HG02870 (cell line): Measurements from ENCODE around the gene YTHDC2.

ENCODE experiments used
- ATAC-seq: cut with Tn5 transposase; IDR thresholded peaks from one replicate; pipeline ENCODE4 v1.9.1; 2021; ENCODE audit warnings: mild to moderate bottlenecking, moderate library complexity; ENCODE audit not compliant: unreplicated experiment

The YTHDC2 gene

DNA sequence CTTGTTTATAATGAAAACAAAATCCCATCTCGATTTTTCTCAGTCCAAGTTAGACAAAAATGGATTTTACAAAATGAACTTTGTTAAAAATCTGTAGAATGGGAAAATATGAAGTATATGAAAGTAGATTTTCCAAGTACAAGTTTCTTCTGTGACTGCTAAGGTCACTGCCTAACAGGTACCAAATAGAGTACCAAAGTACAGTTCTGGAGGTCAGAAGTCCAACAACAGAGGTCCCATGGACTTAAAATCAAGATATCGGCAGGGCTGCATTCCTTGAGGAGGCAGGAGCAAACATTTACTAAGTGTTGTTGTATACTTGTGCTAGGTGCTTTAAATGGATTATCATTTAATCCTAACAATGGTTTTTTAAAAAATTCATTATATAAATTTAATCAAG is 5.9 kb downstream of the YTHDC2 start:
- no peak for ATAC-seq

DNA sequence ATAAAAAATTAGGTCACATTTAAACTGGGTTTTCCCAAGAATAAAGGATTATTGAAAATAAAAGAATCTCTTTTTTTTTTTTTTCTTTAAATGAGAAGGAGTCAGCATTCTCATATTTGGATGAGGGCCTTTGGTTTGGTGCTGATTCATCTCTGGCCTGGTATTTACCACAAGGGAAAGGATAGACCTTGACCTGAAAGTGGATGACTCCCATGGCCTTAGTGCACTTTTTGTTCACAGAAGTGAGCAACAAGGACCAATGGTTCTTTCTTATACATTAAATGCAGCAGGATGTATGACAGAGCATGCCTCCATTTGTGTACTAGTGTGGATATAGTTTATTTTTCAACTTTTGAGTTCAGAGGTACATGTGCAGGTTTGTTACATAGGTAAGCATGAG is 6.9 kb downstream of the YTHDC2 start:
- ATAC-seq = peak; percentile 71

DNA sequence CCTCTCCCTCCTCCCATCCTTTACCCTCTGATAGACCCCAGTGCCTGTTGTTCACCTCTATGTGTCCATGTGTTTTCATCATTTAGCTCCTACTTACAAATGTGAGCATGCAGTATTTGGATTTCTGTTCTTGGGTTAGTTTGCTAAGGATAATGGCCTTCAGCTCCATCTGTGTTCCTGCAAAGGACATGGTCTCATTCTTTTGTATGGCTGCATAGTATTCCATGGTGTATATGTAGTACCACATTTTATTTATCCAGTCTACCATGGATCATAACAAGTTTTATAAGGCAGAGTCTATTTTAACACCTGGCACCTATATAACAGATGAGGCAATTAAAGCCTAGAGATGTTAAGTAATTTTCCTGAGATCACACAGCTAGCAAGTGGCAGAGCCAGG is 7.4 kb downstream of the YTHDC2 start:
- no peak for ATAC-seq

- no peak for ATAC-seq
Measured at GRCh38 chr5:113523168-113523567, 9.7 kb downstream of the YTHDC2 start.

- ATAC-seq = peak; percentile 53
Measured at GRCh38 chr5:113524927-113525326, 11.4 kb downstream of the YTHDC2 start.

GRCh38 chr5:113526421-113526820 is 12.9 kb downstream of the YTHDC2 start:
- ATAC-seq = no peak

DNA sequence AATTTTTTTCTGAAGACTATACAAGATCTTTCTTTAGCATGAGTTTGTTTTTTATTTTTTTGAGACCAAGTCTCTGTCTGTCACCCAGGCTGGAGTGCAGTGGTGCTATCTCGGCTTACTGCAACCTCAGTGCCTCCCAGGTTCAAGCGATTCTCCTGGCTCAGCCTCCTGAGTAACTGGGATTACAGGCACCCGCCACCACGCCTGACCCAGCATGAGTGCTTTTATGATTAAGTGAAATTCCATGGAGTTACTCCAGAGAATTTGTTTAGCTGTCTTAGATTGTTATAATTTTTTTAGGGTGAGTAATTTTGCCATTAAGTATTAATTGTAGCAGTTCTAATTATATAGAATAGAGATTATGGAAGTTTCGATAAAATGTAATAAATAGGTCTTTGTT is 14.3 kb downstream of the YTHDC2 start:
- ATAC-seq = no peak

- ATAC-seq = no peak
Measured at GRCh38 chr5:113531481-113532159, 18.1 kb downstream of the YTHDC2 start.

GRCh38 chr5:113538313-113538712 is 24.8 kb downstream of the YTHDC2 start:
- ATAC-seq = no peak

DNA sequence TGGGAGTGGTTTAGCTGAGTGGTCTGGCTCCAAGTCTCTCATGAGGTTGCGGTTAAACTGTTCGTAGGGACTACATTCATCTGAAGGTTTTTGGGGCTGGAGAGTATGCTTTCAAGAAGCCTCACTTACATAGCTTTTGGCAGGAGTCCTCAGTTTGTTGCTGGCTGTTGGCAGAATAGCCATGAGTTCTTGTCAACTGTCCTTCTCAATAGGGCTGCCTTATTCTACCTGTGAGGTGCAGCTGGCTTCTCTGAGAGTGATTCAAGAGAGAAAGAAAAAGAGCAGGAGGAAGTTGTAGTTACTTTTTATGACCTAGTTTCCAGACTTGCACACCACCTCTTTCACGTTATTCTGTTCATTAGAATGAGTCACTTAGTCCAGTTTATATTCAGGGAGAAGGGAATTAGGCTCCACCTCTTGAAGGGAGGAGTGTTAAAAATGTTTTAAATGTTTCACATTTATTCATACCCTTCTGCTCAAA is 33.2 kb downstream of the YTHDC2 start:
- ATAC-seq = no peak

DNA sequence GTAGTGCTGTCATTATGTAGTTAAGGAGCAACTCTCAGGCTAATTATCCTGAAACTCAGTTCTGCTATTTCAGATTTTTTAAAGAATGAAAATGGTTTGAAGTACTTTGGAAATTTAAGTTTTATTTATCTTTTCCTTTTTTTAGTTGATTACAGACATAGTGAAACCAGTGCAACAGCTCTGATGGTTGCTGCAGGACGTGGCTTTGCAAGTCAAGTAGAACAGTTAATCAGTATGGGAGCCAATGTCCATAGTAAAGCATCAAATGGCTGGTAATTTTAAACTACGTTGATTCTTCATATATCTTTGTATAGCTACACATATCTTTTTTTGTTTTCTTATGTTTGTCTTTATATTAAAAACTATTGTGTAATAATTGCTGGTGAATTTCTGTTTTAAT is 34.9 kb downstream of the YTHDC2 start:
- no peak for ATAC-seq

- no peak for ATAC-seq
Measured at GRCh38 chr5:113552137-113552536, 38.6 kb downstream of the YTHDC2 start.

DNA sequence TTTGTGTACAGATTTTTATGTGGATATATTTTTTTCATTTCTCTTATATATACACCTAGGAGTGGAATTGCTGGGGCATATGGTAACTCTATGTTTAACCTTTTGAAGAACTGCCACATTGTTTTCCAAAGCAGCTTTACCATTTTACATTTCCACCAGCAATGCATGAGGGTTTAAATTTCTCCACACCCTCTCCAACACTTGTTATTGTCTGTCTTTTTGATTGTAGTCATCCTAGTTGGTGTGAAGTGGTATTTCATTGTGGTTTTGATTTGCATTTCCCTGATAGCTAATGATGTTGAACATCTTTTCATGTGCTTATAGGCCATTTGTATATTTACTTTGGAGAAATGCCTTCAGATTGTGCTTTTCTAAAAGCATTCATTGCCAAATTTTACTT is 39.1 kb downstream of the YTHDC2 start:
- ATAC-seq = no peak

DNA sequence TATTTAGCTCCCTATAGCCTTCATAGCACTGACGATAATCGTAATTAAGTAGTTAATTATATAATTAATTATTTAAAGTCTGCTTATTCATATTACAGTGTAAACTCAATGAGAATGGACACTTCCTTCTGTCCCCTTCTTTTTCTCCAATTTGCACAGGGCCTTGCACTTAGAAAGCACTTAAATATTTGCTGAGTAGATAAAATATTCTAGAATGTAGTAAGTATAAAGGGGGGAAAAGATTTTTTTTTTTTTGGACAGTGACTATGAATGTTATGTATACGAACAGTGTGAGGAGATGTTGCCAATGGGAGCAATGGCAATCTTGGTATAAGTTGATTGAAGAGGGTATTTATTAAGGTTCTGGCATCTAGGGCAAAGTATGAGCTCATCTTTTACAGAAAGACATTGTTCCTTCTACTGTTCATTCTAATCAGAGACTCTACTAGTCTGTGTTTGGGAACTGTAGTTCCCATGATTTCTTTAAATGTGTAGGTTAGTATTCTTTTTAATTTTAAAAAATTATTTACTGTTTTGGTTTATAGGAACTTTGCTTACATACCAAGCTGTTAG is 49.4 kb downstream of the YTHDC2 start:
- ATAC-seq = no peak

GRCh38 chr5:113569396-113569795 is 55.9 kb downstream of the YTHDC2 start:
- ATAC-seq = no peak

DNA sequence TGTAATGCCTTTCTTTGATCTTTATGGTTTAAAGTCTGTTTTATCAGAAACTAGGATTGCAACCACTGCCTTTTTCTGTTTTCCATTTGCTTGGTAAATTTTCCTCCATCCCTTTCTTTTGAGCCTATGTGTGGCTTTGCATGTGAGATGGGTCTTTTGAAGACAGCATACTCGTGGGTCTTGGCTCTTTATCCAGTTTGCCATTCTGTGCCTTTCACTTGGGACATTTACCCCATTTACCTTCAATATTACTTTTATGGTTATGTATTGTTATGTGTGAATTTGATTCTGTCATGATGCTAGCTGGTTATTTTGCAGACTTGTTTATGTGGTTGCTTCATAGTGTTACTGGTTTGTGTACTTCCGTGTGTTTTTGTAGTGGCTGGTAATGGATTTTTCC is 59.2 kb downstream of the YTHDC2 start:
- no peak for ATAC-seq

GRCh38 chr5:113574417-113574816 is 60.9 kb downstream of the YTHDC2 start:
- ATAC-seq = no peak

- ATAC-seq = no peak
Measured at GRCh38 chr5:113575074-113575473, 61.6 kb downstream of the YTHDC2 start.

DNA sequence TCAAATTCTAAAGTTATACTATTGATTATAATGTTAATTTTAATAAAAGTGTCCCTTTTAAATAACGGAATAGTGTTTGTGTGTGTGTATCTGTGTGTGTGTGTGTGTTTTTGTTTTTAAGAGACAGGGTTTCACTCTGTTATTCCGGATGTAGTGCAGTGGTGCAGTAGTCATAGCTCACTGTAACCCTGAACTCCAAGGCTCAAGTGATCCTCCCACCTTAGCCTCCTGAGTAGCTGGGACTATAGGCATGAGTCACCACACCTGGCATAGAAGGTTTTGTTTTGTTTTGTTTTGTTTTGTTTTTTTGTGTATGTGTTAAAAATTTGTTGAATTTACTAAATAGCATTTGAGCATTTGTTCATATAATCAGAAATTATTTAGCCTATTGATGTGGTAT is 64.6 kb downstream of the YTHDC2 start:
- ATAC-seq = no peak

GRCh38 chr5:113581388-113581787 is 67.9 kb downstream of the YTHDC2 start:
- no peak for ATAC-seq

GRCh38 chr5:113598150-113598549 is 84.7 kb downstream of the YTHDC2 start:
- ATAC-seq = no peak

GRCh38 chr5:113598926-113599325 is 85.4 kb downstream of the YTHDC2 start:
- ATAC-seq = no peak
